NB4 (cell line): ENCODE measurements around the gene ABCG1.

Source experiments
- DNase-seq: peaks from one replicate; pipeline ENCODE4 v3.0.0; 2010; ENCODE audit warnings: low read depth
- H3K4me3 ChIP-seq: one replicate; pipeline ENCODE4 v1.5.1; 2011; ENCODE audit warnings: mild to moderate bottlenecking, low read depth, low read length, moderate library complexity
- MYC ChIP-seq: IDR thresholded peaks from 2 replicates; pipeline ENCODE4 v1.6.1; 2011; ENCODE audit warnings: low read depth, low read length
- POLR2A ChIP-seq: IDR thresholded peaks from 2 replicates; pipeline ENCODE4 v1.6.1; 2011; ENCODE audit warnings: mild to moderate bottlenecking; ENCODE audit not compliant: insufficient read length; ENCODE audit errors: extremely low read depth
- TF ChIP-seq, protein P1 (sequence below): IDR thresholded peaks from 2 replicates; pipeline ENCODE4 v1.6.1; 2011; ENCODE audit warnings: low read depth, low read length
- TF ChIP-seq, protein P2 (sequence below): IDR thresholded peaks from one replicate; pipeline ENCODE4 v1.5.1; 2012; ENCODE audit warnings: low read depth, low read length

The ABCG1 gene

DNA sequence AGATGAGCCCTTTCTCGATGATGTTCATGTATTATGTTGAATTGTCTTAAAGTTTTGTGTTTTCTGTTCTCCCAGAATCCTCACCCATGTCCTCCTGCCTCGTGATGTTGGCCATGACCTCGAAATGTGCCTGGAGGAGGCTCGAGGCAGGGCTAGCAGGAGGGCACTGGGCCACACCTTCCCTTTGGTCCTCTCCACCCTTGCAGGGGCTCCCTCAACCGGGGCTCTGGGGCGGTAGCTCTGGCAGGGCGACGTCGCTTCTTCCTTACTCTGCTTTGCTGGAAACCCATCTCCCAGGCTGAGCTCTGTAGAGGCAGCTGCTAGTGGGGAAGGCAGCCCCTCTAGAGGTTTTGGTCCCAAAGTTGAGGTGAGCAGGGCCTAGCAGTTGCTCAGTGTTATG is 82.0 kb downstream of the ABCG1 start:
- TF ChIP-seq, protein P1, sequence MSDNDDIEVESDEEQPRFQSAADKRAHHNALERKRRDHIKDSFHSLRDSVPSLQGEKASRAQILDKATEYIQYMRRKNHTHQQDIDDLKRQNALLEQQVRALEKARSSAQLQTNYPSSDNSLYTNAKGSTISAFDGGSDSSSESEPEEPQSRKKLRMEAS = no peak
- no peak for TF ChIP-seq POLR2A
- no peak for TF ChIP-seq MYC
- TF ChIP-seq, protein P2, sequence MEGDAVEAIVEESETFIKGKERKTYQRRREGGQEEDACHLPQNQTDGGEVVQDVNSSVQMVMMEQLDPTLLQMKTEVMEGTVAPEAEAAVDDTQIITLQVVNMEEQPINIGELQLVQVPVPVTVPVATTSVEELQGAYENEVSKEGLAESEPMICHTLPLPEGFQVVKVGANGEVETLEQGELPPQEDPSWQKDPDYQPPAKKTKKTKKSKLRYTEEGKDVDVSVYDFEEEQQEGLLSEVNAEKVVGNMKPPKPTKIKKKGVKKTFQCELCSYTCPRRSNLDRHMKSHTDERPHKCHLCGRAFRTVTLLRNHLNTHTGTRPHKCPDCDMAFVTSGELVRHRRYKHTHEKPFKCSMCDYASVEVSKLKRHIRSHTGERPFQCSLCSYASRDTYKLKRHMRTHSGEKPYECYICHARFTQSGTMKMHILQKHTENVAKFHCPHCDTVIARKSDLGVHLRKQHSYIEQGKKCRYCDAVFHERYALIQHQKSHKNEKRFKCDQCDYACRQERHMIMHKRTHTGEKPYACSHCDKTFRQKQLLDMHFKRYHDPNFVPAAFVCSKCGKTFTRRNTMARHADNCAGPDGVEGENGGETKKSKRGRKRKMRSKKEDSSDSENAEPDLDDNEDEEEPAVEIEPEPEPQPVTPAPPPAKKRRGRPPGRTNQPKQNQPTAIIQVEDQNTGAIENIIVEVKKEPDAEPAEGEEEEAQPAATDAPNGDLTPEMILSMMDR = no peak
- no peak for DNase-seq
- H3K4me3 ChIP-seq = no peak overlapping the region

- no peak for TF ChIP-seq POLR2A
- TF ChIP-seq, protein P2 = no peak
- no peak for TF ChIP-seq MYC
- TF ChIP-seq, protein P1 = no peak
- H3K4me3 ChIP-seq = no peak overlapping the region
- DNase-seq = no peak
These were observed 82.6 kb downstream of the ABCG1 start for GRCh38 chr21:42301371-42302075.

GRCh38 chr21:42302076-42302650 is 83.2 kb downstream of the ABCG1 start:
- no peak overlapping the region for H3K4me3 ChIP-seq
- TF ChIP-seq, protein P1 = no peak
- TF ChIP-seq, protein P2 = no peak
- no peak for TF ChIP-seq POLR2A
- no peak for TF ChIP-seq MYC
- DNase-seq = no peak

DNA sequence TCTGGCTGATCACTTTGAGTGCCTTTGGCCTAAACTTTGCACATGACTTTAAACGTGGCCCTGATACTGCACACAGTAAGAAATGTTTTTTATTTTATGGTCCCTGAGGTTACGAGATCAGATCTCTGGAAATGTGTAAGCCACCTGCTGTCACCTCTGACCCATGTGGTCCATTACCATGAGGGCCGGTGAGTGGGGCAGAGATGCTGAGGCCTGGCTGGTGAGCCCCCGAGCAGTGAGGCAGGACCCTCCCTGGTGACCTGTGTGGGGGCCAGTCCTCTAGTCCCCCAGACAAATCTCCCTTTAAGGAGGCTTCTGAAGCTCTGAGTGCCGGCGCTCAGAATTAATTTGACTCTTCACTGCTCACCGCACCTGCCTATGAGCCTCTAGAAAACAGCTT is 83.9 kb downstream of the ABCG1 start:
- DNase-seq = no peak
- TF ChIP-seq, protein P2 = no peak
- TF ChIP-seq MYC = no peak
- TF ChIP-seq POLR2A = no peak
- TF ChIP-seq, protein P1 = no peak

GRCh38 chr21:42303443-42303842 is 84.5 kb downstream of the ABCG1 start:
- no peak for DNase-seq
- TF ChIP-seq, protein P2 = no peak
- TF ChIP-seq MYC (no peak), POLR2A (no peak)
- TF ChIP-seq, protein P1 = no peak
- no peak overlapping the region for H3K4me3 ChIP-seq

More for the DNA sequence above, 83.9 kb downstream of the ABCG1 start:
- H3K4me3 ChIP-seq = no peak overlapping the region
